ENCODE measurements around the gene STUM. TPM values are rescaled to one million over a fixed set of nuclear protein-coding genes. Genes with fewer than 3 reads are reported as not detected.

STUM gene
- total and polyA plus RNA-seq, 2 of the 8 experiments (the other 6 are each of a cell fraction or from before 2014, with no cell fraction given) = 0.76 to 1.2 TPM

- CTCF ChIA-PET (ENCODE audit: partially characterized antibody) = interaction anchor here (0.6 to 1.4 kb wide), 3 partner anchors 16 to 108 kb away, joined by 3 to 5 read pairs (median 4); no protein-coding TSS in a partner anchor
- H3K23ac ChIP-seq (ENCODE audit: insufficient read length) = no peak overlapping the region
- no peaks in the 10 kb centered on the region for H3K9me3 ChIP-seq (ENCODE audit: insufficient read depth in 2 of 2, low read depth in 1 of 2, low read length in 1 of 2)
- no peak overlapping the region for H2BK120ac ChIP-seq (replicated peaks; ENCODE audit: low read depth, low read length)
- H3K14ac ChIP-seq (ENCODE audit: insufficient read length) = no peak overlapping the region
- H3K4me1 ChIP-seq (replicated peaks in 1 of 4; ENCODE audit: control insufficient read depth in 3 of 4, insufficient read depth in 4 of 4, low read length in 3 of 4) = peaks cover 0 to 4% (median 2%) of the 10 kb centered on the region in 4 experiments; a peak in 2 of 7 replicates
- no peaks in the 10 kb centered on the region for H3K79me2 ChIP-seq (ENCODE audit: control insufficient read depth in 1 of 2, insufficient read depth in 2 of 2, low read length in 2 of 2)
- no peak for FAIRE-seq
- H3K27me3 ChIP-seq (replicated peaks in 1 of 4; ENCODE audit: control insufficient read depth in 3 of 4, extremely low read depth in 1 of 4, insufficient read depth in 3 of 4, low read length in 3 of 4) = no peaks in the 10 kb centered on the region
- WGBS, 2 experiments (ENCODE audit: extremely low coverage in 1 of 2, insufficient coverage in 1 of 2, insufficient read length in 1 of 2, insufficient replicate concordance in 2 of 2, low coverage in 1 of 2, low lambda C conversion rate in 2 of 2, missing lambda C conversion rate in 1 of 2) = 90% methylated on average over 8 of the region's 8 CpGs; no CpG with 5 or more reads in 1 of the 2 experiments
- no peak overlapping the region for H2BK20ac ChIP-seq (ENCODE audit: low read length)
- H2AFZ ChIP-seq (ENCODE audit: low read length) = no peak overlapping the region
- no peak overlapping the region for H3K4me2 ChIP-seq (ENCODE audit: insufficient read depth in 1 of 2, low read depth in 2 of 2, low read length in 2 of 2)
- no peak for DNase-seq (ENCODE audit: low read depth in 1 of 2, low spot score in 2 of 2)
- POLR2A ChIA-PET (ENCODE audit: partially characterized antibody) = no interaction called here
- H3K23me2 ChIP-seq (ENCODE audit: low read depth, low read length) = no peaks in the 10 kb centered on the region
- peak overlapping the region; percentile 1; the same call in 1 of the 2 replicates for H4K8ac ChIP-seq (ENCODE audit: extremely low read depth, insufficient read depth, low read length)
- no peak overlapping the region for H3K18ac ChIP-seq (ENCODE audit: extremely low read depth, low read length)
- no peak overlapping the region for H2BK5ac ChIP-seq (ENCODE audit: low read depth, low read length)
- no peak overlapping the region for H3K4ac ChIP-seq (replicated peaks; ENCODE audit: insufficient read length, low read depth, low read length)
- H2BK12ac ChIP-seq (ENCODE audit: low read depth, low read length) = no peak overlapping the region
- H3K4me3 ChIP-seq (ENCODE audit: extremely low read depth in 1 of 4, insufficient read depth in 2 of 4, low read depth in 3 of 4, low read length in 4 of 4) = no peak overlapping the region
- no peak overlapping the region for H2BK15ac ChIP-seq (ENCODE audit: low read length)
- H4K5ac ChIP-seq (ENCODE audit: insufficient read length, low read depth, low read length) = no peak overlapping the region
- H3K27ac ChIP-seq (ENCODE audit: low read depth, low read length) = no peak overlapping the region
- H2AK5ac ChIP-seq (ENCODE audit: low read depth, low read length) = no peak overlapping the region
- no peaks in the 10 kb centered on the region for H3K36me3 ChIP-seq (ENCODE audit: control insufficient read depth in 2 of 4, insufficient read depth in 4 of 4, low read length in 3 of 4)
- no peaks in the 10 kb centered on the region for H3K79me1 ChIP-seq (ENCODE audit: low read depth, low read length)
- H4K91ac ChIP-seq (replicated peaks; ENCODE audit: insufficient read length, low read length) = no peak overlapping the region
- no peaks in the 10 kb centered on the region for H4K20me1 ChIP-seq (replicated peaks in 1 of 2; ENCODE audit: control insufficient read depth in 1 of 2, insufficient read depth in 2 of 2, low read length in 2 of 2)
- no peak overlapping the region for H3K56ac ChIP-seq (replicated peaks; ENCODE audit: insufficient read length, low read depth, low read length)
- no peak overlapping the region for H3K9ac ChIP-seq (replicated peaks in 1 of 4; ENCODE audit: extremely low read depth in 1 of 4, low read depth in 3 of 4, low read length in 3 of 4)
- TF ChIP-seq JUN (IDR thresholded peaks at IDR 0.05; ENCODE audit: low read depth, low read length) = no peak
- no peak for TF ChIP-seq SAP30 (IDR thresholded peaks at IDR 0.05; ENCODE audit: insufficient read depth, insufficient replicate concordance, low read length)
- no peak for TF ChIP-seq EGR1 (IDR thresholded peaks at IDR 0.05; ENCODE audit: borderline replicate concordance, low read depth, low read length)
Measured at GRCh38 chr1:226565476-226565875, 16.9 kb downstream of the STUM start.

Measured in H1 (cell line).